SK-N-SH (cell line): ENCODE data around the gene APLP1. TPM values are rescaled to one million over a fixed set of nuclear protein-coding genes. Genes with fewer than 3 reads are reported as not detected.

ENCODE experiments used
- CTCF ChIA-PET: fragments of 300-600, 350-600 bp; formaldehyde crosslinking; extraction: SDS; loops from one replicate; lab custom pipeline; 2021; lab: Yijun Ruan, JAX
- POLR2A ChIA-PET: fragments of 350-600 bp; sonication (Branson Sonifier 250); formaldehyde crosslinking; extraction: SDS; loops from one replicate; lab custom pipeline; 2020; ENCODE audit warnings: antibody characterized with exemption, inconsistent platforms; lab: Yijun Ruan, JAX
- DNase-seq: peaks from one replicate; pipeline ENCODE4 v3.0.0; 2012
- H2AFZ ChIP-seq: fragments of 200-600 bp; sonication (generic); 2 replicates; pipeline ENCODE4 v1.8.1; 2016; ENCODE audit warnings: antibody characterized with exemption, mild to moderate bottlenecking, low read depth
- H3F3A ChIP-seq: fragments of 200-600 bp; sonication (generic); replicated peaks from 2 replicates; pipeline ENCODE3; 2016; ENCODE audit warnings: antibody characterized with exemption, mild to moderate bottlenecking; ENCODE audit not compliant: insufficient read depth
- H3K27ac ChIP-seq, 2 experiments: fragments of 200-500 bp in 1 of 2; fragments of 200-600 bp in 1 of 2; sonication (Bioruptor generic) in 1 of 2; sonication (generic), shearing (Covaris generic) in 1 of 2; 2 replicates each; pipeline versions ENCODE4 v1.5.1 to v1.6.1; 2014 to 2016; ENCODE audit warnings: low read depth in 2 of 2, inconsistent platforms in 1 of 2, low read length in 1 of 2, mild to moderate bottlenecking in 1 of 2, mixed read lengths in 1 of 2
- H3K27me3 ChIP-seq: fragments of 200-600 bp; sonication (generic), shearing (Covaris generic); 2 replicates; pipeline ENCODE4 v1.6.1; 2016; ENCODE audit warnings: mixed run types; ENCODE audit not compliant: insufficient read depth
- H3K36me3 ChIP-seq, 2 experiments: fragments of 200-500 bp in 1 of 2; fragments of 200-600 bp in 1 of 2; sonication (Bioruptor generic) in 1 of 2; sonication (generic) in 1 of 2; replicated peaks in 1 of 2; 2 replicates each; pipeline versions ENCODE3 to v1.5.1; 2014 to 2016; ENCODE audit warnings: low read length in 1 of 2, mild to moderate bottlenecking in 1 of 2; ENCODE audit not compliant: insufficient read depth in 2 of 2, control insufficient read depth in 1 of 2
- H3K4me1 ChIP-seq, 2 experiments: fragments of 200-500 bp in 1 of 2; fragments of 200-600 bp in 1 of 2; sonication (Bioruptor generic) in 1 of 2; sonication (generic), shearing (Covaris generic) in 1 of 2; 2 replicates each; pipeline versions ENCODE4 v1.5.1 to v1.6.1; 2014 to 2016; ENCODE audit warnings: low read depth in 1 of 2, low read length in 1 of 2, mixed run types in 1 of 2; ENCODE audit not compliant: insufficient read depth in 2 of 2, control insufficient read depth in 1 of 2
- H3K4me2 ChIP-seq: fragments of 200-600 bp; sonication (generic), shearing (Covaris generic); 2 replicates; pipeline ENCODE4 v1.6.1; 2017; ENCODE audit warnings: mixed run types
- H3K4me3 ChIP-seq, 2 experiments: fragments of 200-500 bp in 1 of 2; fragments of 200-600 bp in 1 of 2; sonication (Bioruptor generic) in 1 of 2; sonication (generic), shearing (Covaris generic) in 1 of 2; 2 replicates each; pipeline versions ENCODE4 v1.5.1 to v1.8.1; 2014 to 2016; ENCODE audit warnings: low read depth in 2 of 2, inconsistent platforms in 1 of 2, low read length in 1 of 2, mild to moderate bottlenecking in 1 of 2, mixed read lengths in 1 of 2, moderate library complexity in 1 of 2
- H3K79me2 ChIP-seq: fragments of 200-600 bp; sonication (generic); 2 replicates; pipeline ENCODE4 v1.8.1; 2017; ENCODE audit warnings: mild to moderate bottlenecking; ENCODE audit not compliant: insufficient read depth
- H3K9ac ChIP-seq: fragments of 200-600 bp; sonication (generic); 2 replicates; pipeline ENCODE4 v1.6.1; 2017; ENCODE audit warnings: mixed run types
- H3K9me2 ChIP-seq: fragments of 200-600 bp; sonication (generic); 2 replicates; pipeline ENCODE4 v1.6.1; 2017; ENCODE audit warnings: mixed run types
- H3K9me3 ChIP-seq: fragments of 200-600 bp; sonication (generic); 2 replicates; pipeline ENCODE4 v1.6.1; 2017; ENCODE audit warnings: mixed run types, mild to moderate bottlenecking, moderate library complexity
- H4K20me1 ChIP-seq: fragments of 200-600 bp; sonication (generic); 2 replicates; pipeline ENCODE4 v1.6.1; 2017; ENCODE audit warnings: mild to moderate bottlenecking, mixed run types; ENCODE audit not compliant: insufficient read depth
- CHD2 ChIP-seq: fragments of 150-350 bp; IDR thresholded peaks from 2 replicates; pipeline ENCODE4 v1.6.1; 2018; ENCODE audit warnings: low read length; ENCODE audit not compliant: partially characterized antibody
- CTCF ChIP-seq: fragments of 200-600 bp; sonication (generic); IDR thresholded peaks from 2 replicates; pipeline ENCODE4 v1.6.1; 2017; ENCODE audit warnings: antibody characterized with exemption, mild to moderate bottlenecking, moderate library complexity
- ELF1 ChIP-seq: IDR thresholded peaks from 2 replicates; pipeline ENCODE4 v1.4.0; 2012
- EP300 ChIP-seq, 2 experiments: IDR thresholded peaks; 2 replicates each; pipeline versions ENCODE4 v1.4.0 to v1.6.1; 2012; ENCODE audit warnings: borderline replicate concordance in 1 of 2, low read depth in 1 of 2, low read length in 1 of 2
- FOSL2 ChIP-seq: IDR thresholded peaks from 2 replicates; pipeline ENCODE4 v1.4.0; 2012; ENCODE audit warnings: low read depth, mild to moderate bottlenecking, moderate library complexity, borderline replicate concordance
- JUND ChIP-seq: IDR thresholded peaks from 2 replicates; pipeline ENCODE4 v1.4.0; 2012
- MAX ChIP-seq: IDR thresholded peaks from 2 replicates; pipeline ENCODE4 v1.4.0; 2012; ENCODE audit warnings: low read depth
- MEF2A ChIP-seq: IDR thresholded peaks from 2 replicates; pipeline ENCODE4 v1.4.0; 2012; ENCODE audit warnings: low read depth, borderline replicate concordance
- NFIC ChIP-seq: IDR thresholded peaks from 2 replicates; pipeline ENCODE4 v1.4.0; 2012; ENCODE audit warnings: borderline replicate concordance
- NRF1 ChIP-seq: IDR thresholded peaks from 2 replicates; pipeline ENCODE4 v1.6.1; 2012; ENCODE audit warnings: low read depth, mild to moderate bottlenecking, low read length
- PBX3 ChIP-seq: IDR thresholded peaks from 2 replicates; pipeline ENCODE4; 2012
- POLR2AphosphoS5 ChIP-seq: IDR thresholded peaks from 2 replicates; pipeline ENCODE4 v1.6.1; 2012; ENCODE audit warnings: low read depth, low read length
- RAD21 ChIP-seq: IDR thresholded peaks from 2 replicates; pipeline ENCODE4 v1.6.1; 2012; ENCODE audit warnings: mild to moderate bottlenecking, low read length
- RCOR1 ChIP-seq: fragments of 150-350 bp; IDR thresholded peaks from 2 replicates; pipeline ENCODE4 v1.6.1; 2017; ENCODE audit warnings: antibody characterized with exemption, low read length
- REST ChIP-seq: IDR thresholded peaks from 2 replicates; pipeline ENCODE4 v1.6.1; 2012; ENCODE audit warnings: mild to moderate bottlenecking, low read depth, low read length, moderate library complexity
- RFX5 ChIP-seq: IDR thresholded peaks from 2 replicates; pipeline ENCODE4 v1.6.1; 2012; ENCODE audit warnings: mild to moderate bottlenecking, improper control_type of control experiment, low read length
- SIN3A ChIP-seq: IDR thresholded peaks from 2 replicates; pipeline ENCODE4 v1.6.1; 2012; ENCODE audit warnings: low read depth, mild to moderate bottlenecking, low read length, moderate library complexity, borderline replicate concordance
- TAF1 ChIP-seq: IDR thresholded peaks from 2 replicates; pipeline ENCODE4 v1.6.1; 2012; ENCODE audit warnings: low read depth, mild to moderate bottlenecking, low read length, moderate library complexity, borderline replicate concordance
- USF2 ChIP-seq: fragments of 150-350 bp; IDR thresholded peaks from 2 replicates; pipeline ENCODE4 v1.6.1; 2017; ENCODE audit warnings: antibody characterized with exemption, low read length, low read depth, borderline replicate concordance
- YY1 ChIP-seq: IDR thresholded peaks from 2 replicates; pipeline ENCODE4 v1.4.0; 2012; ENCODE audit warnings: low read depth, mild to moderate bottlenecking
- WGBS: methylation state at CpG from one replicate; pipeline ENCODE4 v1.1.6; 2017; ENCODE audit warnings: low lambda C conversion rate; 5-methylcytosine and 5-hydroxymethylcytosine counted together
- polyA plus RNA-seq, 3 experiments: library from polyadenylated mRNA; depleted of rRNA; stranded (reverse); fragments of >200 nt; gene quantifications; 2 replicates each; pipeline ENCODE4 v1.2.3, GENCODE V29; 2012

APLP1 gene
- polyA plus RNA-seq, 1 of the 3 experiments (the other 2 are of a cell fraction) = 66.7 TPM

- no peaks in the 10 kb centered on the region for H3K9me2 ChIP-seq
- ChIA-PET CTCF (interaction anchor here (0.8 to 4.2 kb wide), 3 partner anchors 9 to 60 kb away, joined by 4 to 18 read pairs (median 6); no protein-coding TSS in a partner anchor), POLR2A (interaction anchor here (1.2 kb wide), 1 partner anchor 14 kb away, joined by 5 read pairs; no protein-coding TSS in a partner anchor)
- no peaks in the 10 kb centered on the region for H3K79me2 ChIP-seq
- H4K20me1 ChIP-seq = no peaks in the 10 kb centered on the region
- H3K27ac ChIP-seq = no peak overlapping the region
- H3K27me3 ChIP-seq = no peaks in the 10 kb centered on the region
- H2AFZ ChIP-seq = no peak overlapping the region
- H3K9me3 ChIP-seq = no peaks in the 10 kb centered on the region
- no peak for DNase-seq
- no peaks in the 10 kb centered on the region for H3F3A ChIP-seq
- H3K4me1 ChIP-seq = peaks cover 7 to 11% of the 10 kb centered on the region in 2 experiments; a peak in 2 of 4 replicates
- TF ChIP-seq FOSL2 (no peak), JUND (no peak), RAD21 (no peak), RFX5 (no peak), MEF2A (no peak), POLR2AphosphoS5 (no peak), NRF1 (no peak), PBX3 (no peak), CHD2 (no peak), YY1 (no peak), TAF1 (no peak), USF2 (no peak), SIN3A (no peak), EP300 (IDR thresholded peaks at IDR 0.05; ENCODE audit: borderline replicate concordance in 1 of 2, low read depth in 1 of 2, low read length in 1 of 2) (no peak), ELF1 (no peak)
- no peaks in the 10 kb centered on the region for H3K36me3 ChIP-seq
- 90% methylated on average over 7 of the region's 12 CpGs for WGBS
- no peak overlapping the region for H3K9ac ChIP-seq
- no peak overlapping the region for H3K4me2 ChIP-seq
- H3K4me3 ChIP-seq = no peak overlapping the region
Measured at GRCh38 chr19:35870798-35871197, 2.4 kb downstream of the APLP1 start.

GRCh38 chr19:35871611-35872010 is 3.2 kb downstream of the APLP1 start:
- no peaks in the 10 kb centered on the region for H4K20me1 ChIP-seq
- H3K36me3 ChIP-seq = peaks cover 0 to 3% of the 10 kb centered on the region in 2 experiments
- H3K9me3 ChIP-seq = no peaks in the 10 kb centered on the region
- no peaks in the 10 kb centered on the region for H3K9me2 ChIP-seq
- H2AFZ ChIP-seq = no peak overlapping the region
- POLR2A ChIA-PET = no interaction called here
- CTCF ChIA-PET = interaction anchor here (1.0 to 4.2 kb wide), 2 partner anchors 10 kb away, joined by 4 to 18 read pairs; no protein-coding TSS in a partner anchor
- no peak overlapping the region for H3K27ac ChIP-seq
- no peak overlapping the region for H3K9ac ChIP-seq
- H3F3A ChIP-seq = no peaks in the 10 kb centered on the region
- 83% methylated on average over 11 of the region's 12 CpGs for WGBS
- peaks cover 7 to 11% of the 10 kb centered on the region in 2 experiments; a peak in 2 of 4 replicates for H3K4me1 ChIP-seq
- no peaks in the 10 kb centered on the region for H3K79me2 ChIP-seq
- no peak overlapping the region for H3K4me2 ChIP-seq
- DNase-seq = no peak
- H3K4me3 ChIP-seq = no peak overlapping the region
- no peaks in the 10 kb centered on the region for H3K27me3 ChIP-seq
- no peak for TF ChIP-seq ELF1
- TF ChIP-seq NRF1 = no peak
- no peak for TF ChIP-seq CTCF
- TF ChIP-seq RCOR1 = no peak
- no peak for TF ChIP-seq PBX3
- no peak for TF ChIP-seq REST
- TF ChIP-seq MAX = no peak
- TF ChIP-seq NFIC = no peak
